ENCODE results near the gene ARHGEF11. TPM values are rescaled to one million over a fixed set of nuclear protein-coding genes. Genes with fewer than 3 reads are reported as not detected.
A peak's percentile ranks its signal among the peaks of the same experiment; 100 is the strongest.

ARHGEF11 gene
- total and polyA plus RNA-seq, 2 donors (not counting 1 experiment from before 2014, with no cell fraction given), result 1.0 to 4.6 TPM

DNA sequence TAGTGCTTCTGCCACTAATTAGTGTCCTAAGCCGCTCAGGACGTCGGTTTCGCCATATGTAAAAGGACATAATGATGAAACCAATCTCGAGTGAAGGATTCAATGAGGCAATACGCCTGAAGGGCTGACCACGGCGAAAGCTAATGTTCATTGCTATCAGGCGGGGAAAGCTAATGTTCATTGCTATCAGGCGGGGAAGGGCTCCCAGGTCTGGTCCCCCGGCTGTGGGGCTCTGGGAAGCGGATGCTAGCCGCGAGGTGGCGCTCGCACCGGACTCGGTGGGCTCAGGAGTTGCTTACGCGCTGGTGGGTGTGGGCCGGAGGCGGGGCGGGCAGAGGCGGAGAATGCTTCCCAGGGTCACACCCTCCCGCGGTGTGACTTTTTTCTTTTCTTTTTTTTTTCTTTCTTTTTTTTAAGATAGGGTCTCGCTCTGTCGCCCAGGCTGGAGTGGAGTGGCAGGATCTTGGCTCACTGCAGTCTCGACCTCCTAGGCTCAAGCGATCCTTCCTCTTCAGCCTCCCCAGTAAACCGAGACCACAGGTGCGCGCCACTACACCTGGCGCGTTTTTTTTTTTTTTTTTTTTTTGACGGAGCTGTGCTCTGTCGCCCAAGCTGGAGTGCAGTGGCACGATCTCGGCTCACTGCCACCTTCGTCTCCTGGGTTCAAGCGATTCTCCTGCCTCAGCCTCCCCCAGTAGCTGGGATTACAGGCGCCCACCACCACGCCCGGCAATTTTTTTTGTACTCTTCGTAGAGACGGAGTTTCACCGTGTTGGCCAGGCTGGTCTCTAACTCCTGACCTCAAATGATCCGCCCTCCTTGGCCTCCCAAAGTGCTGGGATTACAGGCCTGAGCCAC, 153.1 kb downstream of the ARHGEF11 start:
- H3K9me3 ChIP-seq (ENCODE audit: control extremely low read depth in 1 of 3, control insufficient read depth in 2 of 3, insufficient read depth in 1 of 3, low read length in 2 of 3), result peaks cover 0 to 14% (median 0%) of the 10 kb centered on the region in 3 donors
- POLR2A ChIA-PET, result interaction anchor here (0.7 kb wide), 1 partner anchor 76 kb away, joined by 6 read pairs; no protein-coding TSS in a partner anchor
- H4K20me1 ChIP-seq (ENCODE audit: control insufficient read depth, insufficient read depth, low read length, poor library complexity, severe bottlenecking), result no peaks in the 10 kb centered on the region
- no peak overlapping the region for H3K27ac ChIP-seq (ENCODE audit: low read length in 2 of 2)
- intact Hi-C loops (cut with micrococcal nuclease), result no loop called here
- peaks cover 21 to 24% of the 10 kb centered on the region in 2 donors for H3K4me1 ChIP-seq (ENCODE audit: control insufficient read depth in 2 of 2, insufficient read depth in 2 of 2, low read length in 2 of 2)
- H3K4me3 ChIP-seq (ENCODE audit: control extremely low read depth in 1 of 5, extremely low read depth in 1 of 5, insufficient read depth in 1 of 5, low read depth in 2 of 5, low read length in 4 of 5), result peak overlapping the region in 2 of 5 experiments; percentile 2 to 17
- DNase-seq, result peak; percentile 83
- peaks cover 0 to 66% (median 28%) of the 10 kb centered on the region in 4 experiments for H3K27me3 ChIP-seq (replicated peaks in 1 of 4; ENCODE audit: control extremely low read depth in 1 of 4, control insufficient read depth in 3 of 4, insufficient read depth in 4 of 4, low read length in 3 of 4)
- H3K4me3 Mint-ChIP-seq, result peak overlapping the region; percentile 78
- ATAC-seq (ENCODE audit: low read depth), result peak; percentile 85
- CTCF ChIA-PET, result interaction anchor here (0.6 to 4.7 kb wide), 5 partner anchors 9 to 265 kb away, joined by 3 to 84 read pairs (median 4); no protein-coding TSS in a partner anchor
- peaks cover 68% of the 10 kb centered on the region for H3K27me3 Mint-ChIP-seq
- 6% methylated on average over 41 of the region's 48 CpGs for WGBS (ENCODE audit: insufficient coverage)
- H3K27ac Mint-ChIP-seq, result no peak overlapping the region
- peak overlapping the region; percentile 14 for H2AFZ ChIP-seq (ENCODE audit: insufficient read depth, low read depth, low read length, poor library complexity, severe bottlenecking)
- H3K9ac ChIP-seq (ENCODE audit: low read length), result no peak overlapping the region
- peaks cover 15% of the 10 kb centered on the region for H3K4me1 Mint-ChIP-seq
- peak overlapping the region; percentile 60 for H3K4me2 ChIP-seq (replicated peaks; ENCODE audit: low read depth, low read length, poor library complexity, severe bottlenecking)
- H3K79me2 ChIP-seq (ENCODE audit: control insufficient read depth, insufficient read depth, low read length), result no peaks in the 10 kb centered on the region
- peak; percentile 76 for TF ChIP-seq CTCF (IDR thresholded peaks at IDR 0.05)
- TF ChIP-seq EZH2 (IDR thresholded peaks at IDR 0.05; ENCODE audit: borderline replicate concordance, insufficient read depth, low read depth, low read length, poor library complexity, severe bottlenecking), result no peak
- no peaks in the 10 kb centered on the region for H3K36me3 ChIP-seq (replicated peaks in 1 of 2; ENCODE audit: control extremely low read depth in 1 of 2, control insufficient read depth in 1 of 2, extremely low read depth in 1 of 2, insufficient read depth in 2 of 2, low read length in 1 of 2)
- H3K9me3 Mint-ChIP-seq (ENCODE audit: insufficient read depth), result no peaks in the 10 kb centered on the region

Measured in B cell (primary cell).